Fibroblast of pulmonary artery (primary cell): ENCODE results near the gene INSR.

Source experiments
- DNase-seq: peaks from one replicate; pipeline ENCODE4 v3.0.0-alpha.2; 2010; ENCODE audit warnings: low read depth
- H3K4me3 ChIP-seq: replicated peaks from 2 replicates; pipeline ENCODE4 v1.5.1; 2011; ENCODE audit warnings: low read depth, mild to moderate bottlenecking, control low read depth, low read length, moderate library complexity
- TF ChIP-seq, protein P1 (sequence below): IDR thresholded peaks from 2 replicates; pipeline ENCODE4 v1.5.1; 2011; ENCODE audit warnings: mild to moderate bottlenecking, control low read depth, low read length, inconsistent platforms; ENCODE audit errors: missing control alignments

INSR gene

DNA sequence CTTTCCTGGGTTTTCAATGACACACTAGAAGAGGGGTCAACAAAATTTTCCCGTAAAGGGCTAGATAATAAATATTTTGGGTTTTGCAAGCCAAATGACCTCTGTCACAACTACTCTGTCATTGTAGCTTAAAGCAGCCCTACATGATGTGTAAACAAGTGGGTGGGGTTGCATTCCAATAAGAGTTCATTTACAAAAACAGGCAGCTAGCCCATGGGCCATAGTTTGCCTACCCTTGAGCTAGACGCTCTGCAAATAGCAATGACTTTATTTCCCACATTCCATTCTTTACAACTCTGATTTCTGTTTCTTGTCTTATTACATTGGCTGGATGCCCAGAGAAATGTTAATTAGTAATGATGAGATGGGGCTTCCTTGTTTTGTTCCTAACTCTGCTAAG, 148.7 kb downstream of the INSR start:
- TF ChIP-seq, protein P1, sequence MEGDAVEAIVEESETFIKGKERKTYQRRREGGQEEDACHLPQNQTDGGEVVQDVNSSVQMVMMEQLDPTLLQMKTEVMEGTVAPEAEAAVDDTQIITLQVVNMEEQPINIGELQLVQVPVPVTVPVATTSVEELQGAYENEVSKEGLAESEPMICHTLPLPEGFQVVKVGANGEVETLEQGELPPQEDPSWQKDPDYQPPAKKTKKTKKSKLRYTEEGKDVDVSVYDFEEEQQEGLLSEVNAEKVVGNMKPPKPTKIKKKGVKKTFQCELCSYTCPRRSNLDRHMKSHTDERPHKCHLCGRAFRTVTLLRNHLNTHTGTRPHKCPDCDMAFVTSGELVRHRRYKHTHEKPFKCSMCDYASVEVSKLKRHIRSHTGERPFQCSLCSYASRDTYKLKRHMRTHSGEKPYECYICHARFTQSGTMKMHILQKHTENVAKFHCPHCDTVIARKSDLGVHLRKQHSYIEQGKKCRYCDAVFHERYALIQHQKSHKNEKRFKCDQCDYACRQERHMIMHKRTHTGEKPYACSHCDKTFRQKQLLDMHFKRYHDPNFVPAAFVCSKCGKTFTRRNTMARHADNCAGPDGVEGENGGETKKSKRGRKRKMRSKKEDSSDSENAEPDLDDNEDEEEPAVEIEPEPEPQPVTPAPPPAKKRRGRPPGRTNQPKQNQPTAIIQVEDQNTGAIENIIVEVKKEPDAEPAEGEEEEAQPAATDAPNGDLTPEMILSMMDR: no peak
- H3K4me3 ChIP-seq: no peak overlapping the region
- no peak for DNase-seq

DNA sequence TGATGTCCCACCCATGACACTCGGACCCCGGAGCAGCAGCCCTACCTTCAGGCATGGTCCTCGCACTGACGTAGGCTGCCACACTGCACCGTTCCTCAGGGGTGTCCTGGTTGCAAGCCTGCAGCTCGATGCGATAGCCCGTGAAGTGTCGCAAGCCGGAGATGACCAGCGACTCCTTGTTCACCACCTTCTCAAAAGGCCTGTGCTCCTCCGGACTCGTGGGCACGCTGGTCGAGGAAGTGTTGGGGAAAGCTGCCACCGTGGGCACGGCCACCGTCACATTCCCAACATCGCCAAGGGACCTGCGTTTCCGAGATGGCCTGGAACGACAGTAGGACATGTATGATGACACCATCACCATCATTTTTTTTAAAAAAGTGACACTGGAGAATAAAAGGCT, 151.4 kb downstream of the INSR start:
- TF ChIP-seq, protein P1: no peak
- no peak overlapping the region for H3K4me3 ChIP-seq
- no peak for DNase-seq

DNA sequence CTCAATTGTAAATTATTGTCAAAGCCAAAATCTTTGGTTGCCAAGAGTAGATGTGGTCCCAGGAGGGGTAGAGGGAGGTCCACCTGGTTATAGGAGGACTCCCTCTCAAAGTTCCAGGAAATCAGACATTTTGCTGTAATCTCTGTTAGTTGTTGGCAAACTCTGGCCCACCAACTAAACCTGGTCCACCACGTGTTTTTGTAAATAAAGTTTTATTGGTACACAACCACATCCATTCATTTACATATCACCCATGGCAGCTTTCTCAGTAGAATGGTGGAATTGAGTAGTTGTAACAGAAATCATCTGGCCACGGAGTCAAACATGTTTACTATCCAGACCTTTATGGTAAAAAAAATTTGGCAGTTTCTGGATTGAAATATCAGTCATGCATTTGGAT, 154.1 kb downstream of the INSR start:
- DNase-seq: no peak
- H3K4me3 ChIP-seq: no peak overlapping the region
- TF ChIP-seq, protein P1: no peak

DNA sequence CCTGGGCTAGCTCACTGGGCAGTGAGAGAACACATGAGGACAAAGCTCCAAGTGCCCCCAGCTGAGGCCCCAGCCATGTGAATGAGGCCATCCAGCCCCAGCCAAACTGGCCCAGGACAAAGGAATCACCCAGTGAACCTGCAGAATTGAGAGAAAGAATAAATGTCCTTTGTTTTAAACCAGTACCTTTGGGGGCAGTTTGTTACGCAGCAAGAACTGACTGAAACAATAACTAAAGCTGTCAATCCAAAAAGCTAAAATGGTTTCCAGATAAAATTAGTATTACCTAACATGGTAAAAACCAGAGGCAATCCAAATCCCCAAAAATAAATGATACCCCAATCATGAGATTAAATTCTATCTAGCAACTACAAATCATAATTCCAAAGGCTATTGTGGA, 155.1 kb downstream of the INSR start:
- H3K4me3 ChIP-seq: no peak overlapping the region
- TF ChIP-seq, protein P1: no peak
- DNase-seq: no peak

DNA sequence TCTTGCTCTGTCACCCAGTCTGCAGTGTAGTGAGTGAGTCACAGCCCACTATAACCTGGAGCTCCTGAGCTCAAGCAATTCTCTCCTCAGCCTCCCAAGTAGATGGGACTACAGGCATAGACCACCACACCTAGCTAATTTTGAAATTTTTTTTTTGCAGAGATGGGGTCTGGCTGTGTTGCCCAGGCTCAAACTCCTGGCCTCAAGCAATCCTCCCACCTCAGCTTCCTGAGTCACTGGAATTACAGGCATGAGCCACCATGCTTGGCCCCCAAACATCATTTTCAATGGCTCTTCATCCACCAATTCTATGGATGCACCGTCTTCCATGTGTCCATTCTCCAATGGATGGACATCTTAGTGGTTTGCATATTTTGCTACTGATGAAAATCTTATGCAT, 155.8 kb downstream of the INSR start:
- TF ChIP-seq, protein P1: no peak

DNA sequence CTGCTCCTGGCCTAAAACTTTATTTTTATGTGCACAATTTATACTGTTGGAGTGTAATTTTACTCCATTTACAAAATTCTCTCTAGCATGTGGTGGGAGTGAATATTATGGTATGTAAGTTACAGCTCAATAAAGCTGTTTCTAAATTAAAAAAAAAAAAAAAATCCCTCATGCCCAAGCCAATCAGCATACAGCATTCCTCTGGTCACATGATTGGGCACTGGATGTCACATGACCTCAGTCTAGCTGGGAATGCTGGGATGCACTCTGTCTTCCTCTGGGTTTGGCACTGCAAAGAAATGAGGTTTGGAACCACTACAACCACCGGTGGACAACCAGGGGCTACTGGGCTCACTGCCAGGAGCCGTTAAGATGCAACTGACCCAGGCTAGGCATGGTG, 157.1 kb downstream of the INSR start:
- TF ChIP-seq, protein P1: no peak
- H3K4me3 ChIP-seq: no peak overlapping the region
- no peak for DNase-seq

More for the DNA sequence above, 155.8 kb downstream of the INSR start:
- no peak for DNase-seq
- H3K4me3 ChIP-seq: no peak overlapping the region

DNA sequence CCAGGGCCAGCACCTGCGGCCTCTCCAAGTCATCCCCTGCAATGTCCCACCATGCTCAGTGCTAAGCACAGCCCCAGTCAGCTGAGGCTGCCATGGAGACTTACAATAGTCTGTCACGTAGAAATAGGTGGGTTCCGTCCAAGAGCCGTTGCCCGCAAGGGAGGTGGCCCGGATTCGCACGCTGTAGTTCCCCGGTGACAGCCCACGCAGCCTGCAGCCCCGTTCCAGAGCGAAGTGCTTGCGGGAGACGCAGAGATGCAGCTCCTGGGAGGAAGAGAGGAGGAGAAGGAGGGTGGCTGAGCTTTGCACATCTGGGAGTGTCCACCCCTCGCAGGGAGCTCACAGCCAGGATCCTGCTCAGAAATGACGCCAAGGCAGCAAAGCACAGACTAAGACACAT, 162.2 kb downstream of the INSR start:
- no peak for DNase-seq
- TF ChIP-seq, protein P1: no peak
- H3K4me3 ChIP-seq: no peak overlapping the region
